ENCODE data around the gene GRAMD4.

DNA sequence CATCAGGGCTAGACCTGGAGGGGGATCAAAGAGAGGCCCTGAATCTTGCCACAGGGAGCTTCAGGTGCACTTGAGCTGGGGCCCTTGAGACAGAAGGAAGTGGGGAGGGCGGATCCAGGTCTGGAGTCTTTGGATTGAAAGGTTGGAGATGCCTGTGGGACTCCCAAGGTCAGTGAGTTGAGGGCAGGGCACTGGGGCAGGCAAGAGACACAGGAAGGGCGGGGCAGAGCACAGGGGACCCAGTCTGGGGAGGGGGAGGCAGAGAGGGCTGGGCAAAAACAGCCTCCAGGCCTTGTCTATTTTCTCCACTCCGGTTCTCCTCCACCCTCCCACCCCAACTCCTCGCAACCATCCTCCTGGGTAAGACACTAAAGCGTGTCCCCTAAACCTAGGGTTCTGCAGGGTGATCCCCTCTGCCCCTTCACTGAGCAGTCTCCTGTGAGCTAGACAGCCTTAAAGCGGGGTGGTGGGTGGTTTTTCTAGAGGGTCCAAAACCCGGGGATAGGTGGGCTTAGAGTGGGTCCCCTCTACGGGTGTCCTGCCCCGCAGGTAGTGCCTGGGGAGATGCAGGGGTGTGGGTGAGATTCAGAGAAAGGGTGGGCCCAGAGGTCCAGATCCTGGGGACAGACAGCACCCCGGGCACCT, 44.2 kb upstream of the GRAMD4 start:
- TF ChIP-seq, protein P1, sequence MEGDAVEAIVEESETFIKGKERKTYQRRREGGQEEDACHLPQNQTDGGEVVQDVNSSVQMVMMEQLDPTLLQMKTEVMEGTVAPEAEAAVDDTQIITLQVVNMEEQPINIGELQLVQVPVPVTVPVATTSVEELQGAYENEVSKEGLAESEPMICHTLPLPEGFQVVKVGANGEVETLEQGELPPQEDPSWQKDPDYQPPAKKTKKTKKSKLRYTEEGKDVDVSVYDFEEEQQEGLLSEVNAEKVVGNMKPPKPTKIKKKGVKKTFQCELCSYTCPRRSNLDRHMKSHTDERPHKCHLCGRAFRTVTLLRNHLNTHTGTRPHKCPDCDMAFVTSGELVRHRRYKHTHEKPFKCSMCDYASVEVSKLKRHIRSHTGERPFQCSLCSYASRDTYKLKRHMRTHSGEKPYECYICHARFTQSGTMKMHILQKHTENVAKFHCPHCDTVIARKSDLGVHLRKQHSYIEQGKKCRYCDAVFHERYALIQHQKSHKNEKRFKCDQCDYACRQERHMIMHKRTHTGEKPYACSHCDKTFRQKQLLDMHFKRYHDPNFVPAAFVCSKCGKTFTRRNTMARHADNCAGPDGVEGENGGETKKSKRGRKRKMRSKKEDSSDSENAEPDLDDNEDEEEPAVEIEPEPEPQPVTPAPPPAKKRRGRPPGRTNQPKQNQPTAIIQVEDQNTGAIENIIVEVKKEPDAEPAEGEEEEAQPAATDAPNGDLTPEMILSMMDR (conservative IDR thresholded peaks at IDR 0.05; ENCODE audit: low read depth, low read length): no peak
- TF ChIP-seq EZH2phosphoT487 (IDR thresholded peaks at IDR 0.05; ENCODE audit: borderline replicate concordance, low read length) (no peak), EZH2 (IDR thresholded peaks at IDR 0.05; ENCODE audit: low read length, unreplicated experiment) (no peak)
